SU-DHL-6 (cell line): ENCODE data around the gene PRM3.

Experiments used
- H2AFZ ChIP-seq: fragments of 200-600 bp; sonication (generic); 2 replicates; pipeline ENCODE4 v1.6.1; 2014; ENCODE audit warnings: low read depth, mild to moderate bottlenecking, moderate library complexity, mixed read lengths, antibody characterized with exemption, low read length; ENCODE audit not compliant: severe bottlenecking
- H3F3A ChIP-seq: fragments of 200-600 bp; shearing (Covaris generic); 2 replicates; pipeline ENCODE4 v1.6.0; 2016; ENCODE audit warnings: antibody characterized with exemption, mild to moderate bottlenecking; ENCODE audit not compliant: insufficient read depth
- H3K27ac ChIP-seq: fragments of 200-600 bp; sonication (generic); 2 replicates; pipeline ENCODE4 v1.5.1; 2016; ENCODE audit warnings: low read depth, mild to moderate bottlenecking, low read length, moderate library complexity, mixed read lengths
- H3K27me3 ChIP-seq: fragments of 200-600 bp; sonication (generic), shearing (Covaris generic); 2 replicates; pipeline ENCODE4 v1.6.0; 2014; ENCODE audit warnings: mild to moderate bottlenecking, low read length
- H3K36me3 ChIP-seq: fragments of 200-600 bp; sonication (generic); 2 replicates; pipeline ENCODE4 v1.6.1; 2014; ENCODE audit warnings: mild to moderate bottlenecking, low read length, mixed read lengths
- H3K4me2 ChIP-seq: fragments of 300-600, 200-600 bp; shearing (Covaris generic), sonication (generic); 2 replicates; pipeline ENCODE4 v1.6.0; 2014; ENCODE audit warnings: low read length, low read depth, mild to moderate bottlenecking; ENCODE audit not compliant: poor library complexity, severe bottlenecking
- H3K4me3 ChIP-seq: fragments of 200-600 bp; sonication (generic); 2 replicates; pipeline ENCODE4 v1.5.1; 2014; ENCODE audit warnings: antibody characterized with exemption, low read length, mild to moderate bottlenecking, mixed read lengths; ENCODE audit not compliant: insufficient read depth, poor library complexity, severe bottlenecking
- H3K79me2 ChIP-seq: fragments of 200-600 bp; sonication (generic); 2 replicates; pipeline ENCODE4 v1.6.1; 2014; ENCODE audit warnings: mild to moderate bottlenecking, low read length, moderate library complexity; ENCODE audit not compliant: insufficient read depth
- H3K9ac ChIP-seq: fragments of 200-600 bp; sonication (generic); 2 replicates; pipeline ENCODE4 v1.7.0; 2014; ENCODE audit warnings: mild to moderate bottlenecking, low read length
- H3K9me2 ChIP-seq: fragments of 200-600 bp; sonication (generic); replicated peaks from 2 replicates; pipeline ENCODE4 v1.6.1; 2014; ENCODE audit warnings: low read length; ENCODE audit not compliant: insufficient read depth
- H3K9me3 ChIP-seq: fragments of 200-600 bp; sonication (generic); 2 replicates; pipeline ENCODE4 v1.6.1; 2014; ENCODE audit warnings: low read length, mixed read lengths; ENCODE audit not compliant: insufficient read depth
- H4K20me1 ChIP-seq: fragments of 200-600 bp; sonication (generic); 2 replicates; pipeline ENCODE4 v1.6.1; 2014; ENCODE audit warnings: low read depth, mild to moderate bottlenecking, antibody characterized with exemption, low read length, moderate library complexity, mixed read lengths
- EZH2phosphoT487 ChIP-seq: fragments of 200-600 bp; sonication (generic), shearing (Covaris generic); conservative IDR thresholded peaks from 2 replicates; pipeline ENCODE4 v1.6.1; 2018; ENCODE audit warnings: mild to moderate bottlenecking, antibody characterized with exemption, low read length, moderate library complexity, mixed read lengths
- TF ChIP-seq, protein P1 (sequence below): fragments of 200-600 bp; sonication (generic); IDR thresholded peaks from one replicate; pipeline ENCODE4 v1.5.1; 2017; ENCODE audit warnings: antibody characterized with exemption, mild to moderate bottlenecking, low read length, moderate library complexity; ENCODE audit not compliant: insufficient read depth, poor library complexity, severe bottlenecking

Gene PRM3

DNA sequence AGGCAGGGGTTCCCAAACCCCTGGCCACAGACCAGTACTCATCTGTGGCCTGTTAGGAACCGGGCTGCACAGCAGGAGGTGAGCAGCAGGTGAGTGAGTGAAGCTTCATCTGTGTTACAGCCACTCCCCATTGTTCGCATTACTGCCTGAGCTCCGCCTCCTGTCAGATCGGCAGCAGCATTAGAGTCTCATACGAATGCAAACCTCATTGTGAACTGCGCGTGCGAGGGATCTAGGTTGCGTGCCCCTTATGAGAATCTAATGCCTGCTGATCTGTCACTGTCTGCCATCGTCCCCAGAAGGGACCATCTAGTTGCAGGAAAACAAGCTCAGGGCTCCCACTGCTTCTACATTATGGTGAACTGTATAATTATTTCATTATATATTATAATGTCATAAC, 46.7 kb upstream of the PRM3 start:
- H3K27ac ChIP-seq, result no peak overlapping the region
- H3K79me2 ChIP-seq, result no peaks in the 10 kb centered on the region
- no peak overlapping the region for H2AFZ ChIP-seq
- no peak overlapping the region for H3K4me3 ChIP-seq
- H3K9ac ChIP-seq, result no peak overlapping the region
- no peaks in the 10 kb centered on the region for H3F3A ChIP-seq
- H3K36me3 ChIP-seq, result no peaks in the 10 kb centered on the region
- no peaks in the 10 kb centered on the region for H3K27me3 ChIP-seq
- no peak for TF ChIP-seq EZH2phosphoT487
- TF ChIP-seq, protein P1, sequence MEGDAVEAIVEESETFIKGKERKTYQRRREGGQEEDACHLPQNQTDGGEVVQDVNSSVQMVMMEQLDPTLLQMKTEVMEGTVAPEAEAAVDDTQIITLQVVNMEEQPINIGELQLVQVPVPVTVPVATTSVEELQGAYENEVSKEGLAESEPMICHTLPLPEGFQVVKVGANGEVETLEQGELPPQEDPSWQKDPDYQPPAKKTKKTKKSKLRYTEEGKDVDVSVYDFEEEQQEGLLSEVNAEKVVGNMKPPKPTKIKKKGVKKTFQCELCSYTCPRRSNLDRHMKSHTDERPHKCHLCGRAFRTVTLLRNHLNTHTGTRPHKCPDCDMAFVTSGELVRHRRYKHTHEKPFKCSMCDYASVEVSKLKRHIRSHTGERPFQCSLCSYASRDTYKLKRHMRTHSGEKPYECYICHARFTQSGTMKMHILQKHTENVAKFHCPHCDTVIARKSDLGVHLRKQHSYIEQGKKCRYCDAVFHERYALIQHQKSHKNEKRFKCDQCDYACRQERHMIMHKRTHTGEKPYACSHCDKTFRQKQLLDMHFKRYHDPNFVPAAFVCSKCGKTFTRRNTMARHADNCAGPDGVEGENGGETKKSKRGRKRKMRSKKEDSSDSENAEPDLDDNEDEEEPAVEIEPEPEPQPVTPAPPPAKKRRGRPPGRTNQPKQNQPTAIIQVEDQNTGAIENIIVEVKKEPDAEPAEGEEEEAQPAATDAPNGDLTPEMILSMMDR, result no peak
- H3K9me3 ChIP-seq, result no peaks in the 10 kb centered on the region
- no peaks in the 10 kb centered on the region for H3K9me2 ChIP-seq
- H4K20me1 ChIP-seq, result no peaks in the 10 kb centered on the region
- H3K4me2 ChIP-seq, result no peak overlapping the region

DNA sequence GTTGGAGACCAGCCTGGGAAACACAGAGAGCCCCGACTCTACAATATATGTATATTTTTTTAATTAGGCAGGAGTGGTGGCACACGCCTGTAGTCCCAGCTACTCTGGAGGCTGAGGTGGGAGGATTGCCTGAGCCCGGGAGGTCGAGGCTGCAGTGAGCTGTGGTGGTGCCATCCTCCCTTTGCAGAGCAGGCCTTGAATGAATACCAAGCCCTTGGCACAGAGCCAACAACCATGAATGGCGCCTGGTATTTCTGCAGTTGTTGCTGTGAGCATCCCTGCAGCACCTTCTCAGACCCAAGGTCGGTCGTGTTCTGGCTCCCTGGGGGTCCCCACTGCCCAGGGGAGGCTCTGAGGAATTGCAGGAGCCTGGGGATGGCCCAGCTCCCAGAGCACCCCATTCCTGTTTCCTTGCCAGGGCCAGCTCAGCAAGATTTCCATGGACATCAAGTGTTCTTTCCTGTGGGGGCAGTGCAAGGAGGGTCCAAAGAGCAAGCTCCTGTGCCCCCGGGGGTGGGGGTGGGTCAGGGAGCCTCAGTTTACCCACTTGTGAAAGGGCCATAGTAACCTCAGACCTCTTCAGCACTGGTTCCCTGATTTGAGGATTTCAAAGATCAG, 46.2 kb upstream of the PRM3 start:
- no peaks in the 10 kb centered on the region for H3K79me2 ChIP-seq
- no peaks in the 10 kb centered on the region for H3K36me3 ChIP-seq
- no peaks in the 10 kb centered on the region for H3K9me3 ChIP-seq
- no peak overlapping the region for H3K4me2 ChIP-seq
- H3K9ac ChIP-seq, result no peak overlapping the region
- H3K9me2 ChIP-seq, result no peaks in the 10 kb centered on the region
- no peak overlapping the region for H3K27ac ChIP-seq
- H3K27me3 ChIP-seq, result no peaks in the 10 kb centered on the region
- no peaks in the 10 kb centered on the region for H4K20me1 ChIP-seq
- no peak overlapping the region for H3K4me3 ChIP-seq
- TF ChIP-seq, protein P1, result no peak
- no peak for TF ChIP-seq EZH2phosphoT487
- H3F3A ChIP-seq, result no peaks in the 10 kb centered on the region
- H2AFZ ChIP-seq, result no peak overlapping the region

DNA sequence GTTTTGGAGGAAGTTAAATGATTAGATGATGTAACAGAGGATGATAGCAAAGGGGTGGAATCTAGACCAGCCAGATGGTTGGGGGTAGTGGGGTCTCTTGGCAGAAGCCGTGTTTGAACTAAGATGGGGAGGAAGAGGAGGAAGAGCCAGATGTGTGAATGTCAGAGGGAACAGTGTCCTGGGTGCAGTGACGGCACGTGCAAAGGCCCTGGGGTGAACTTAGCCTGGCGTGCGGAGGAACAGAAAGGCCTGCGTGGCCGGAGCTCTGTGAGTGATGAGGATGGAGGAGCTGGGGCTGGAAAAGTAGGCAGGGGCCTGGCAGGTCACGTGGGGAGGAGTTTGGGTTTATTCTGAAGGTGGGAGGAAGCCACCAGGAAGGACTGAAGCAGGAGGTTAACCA, 45.4 kb upstream of the PRM3 start:
- Histone ChIP-seq H3K9me3 (no peaks in the 10 kb centered on the region), H4K20me1 (no peaks in the 10 kb centered on the region), H3K27me3 (no peaks in the 10 kb centered on the region), H3K27ac (no peak overlapping the region), H3K79me2 (no peaks in the 10 kb centered on the region), H3K4me2 (no peak overlapping the region), H2AFZ (no peak overlapping the region), H3F3A (no peaks in the 10 kb centered on the region), H3K4me3 (no peak overlapping the region), H3K9ac (no peak overlapping the region), H3K36me3 (no peaks in the 10 kb centered on the region), H3K9me2 (no peaks in the 10 kb centered on the region)
- TF ChIP-seq EZH2phosphoT487, result no peak

DNA sequence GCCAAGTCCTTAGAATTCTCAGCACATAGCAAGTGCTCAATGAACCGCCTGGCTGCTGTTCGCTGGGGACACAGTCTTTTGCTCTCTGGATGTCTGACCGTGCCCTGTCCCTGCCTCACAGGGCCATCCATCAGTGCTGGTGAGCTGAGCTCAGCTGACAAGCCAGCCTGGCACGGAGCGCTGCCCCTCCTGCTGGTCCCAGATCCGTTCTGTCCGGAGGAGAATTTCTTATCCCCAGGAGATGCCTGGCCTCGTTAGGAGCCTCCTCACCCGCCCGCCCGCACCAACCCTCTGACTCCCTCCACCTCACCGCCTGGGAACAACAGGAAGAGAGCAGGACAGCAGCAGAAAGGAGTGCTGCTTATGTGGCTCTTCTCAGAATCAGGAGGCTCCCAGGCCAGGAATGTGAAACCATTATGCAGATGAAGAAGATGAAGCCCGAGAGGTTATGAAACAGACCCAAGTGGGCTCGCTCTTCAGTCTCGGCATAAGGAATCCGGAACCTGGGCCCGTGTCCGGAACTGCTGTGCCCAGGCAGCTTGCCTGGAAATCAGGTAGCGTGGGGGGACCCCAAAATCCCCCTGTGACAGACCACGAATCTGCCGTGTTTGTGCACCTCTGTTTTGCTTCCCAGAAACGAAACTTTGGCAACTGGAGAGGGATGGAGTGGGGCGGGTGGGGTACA, 43.0 kb upstream of the PRM3 start:
- Histone ChIP-seq H3K27me3 (no peaks in the 10 kb centered on the region), H3K4me3 (no peak overlapping the region), H3K4me2 (no peak overlapping the region), H2AFZ (no peak overlapping the region), H3K79me2 (no peaks in the 10 kb centered on the region), H3F3A (no peaks in the 10 kb centered on the region), H3K9me2 (no peaks in the 10 kb centered on the region), H3K27ac (no peak overlapping the region), H4K20me1 (no peaks in the 10 kb centered on the region), H3K36me3 (no peaks in the 10 kb centered on the region), H3K9ac (no peak overlapping the region), H3K9me3 (no peaks in the 10 kb centered on the region)
- no peak for TF ChIP-seq EZH2phosphoT487
- TF ChIP-seq, protein P1, result no peak
